HEK293 (cell line): Measurements from ENCODE around the gene MIF4GD.

ENCODE experiments used
- CTCF ChIA-PET: fragments of 350-600 bp; formaldehyde crosslinking; extraction: SDS; loops from one replicate; lab custom pipeline; 2021; ENCODE audit warnings: antibody characterized with exemption; lab: Yijun Ruan, JAX
- POLR2A ChIA-PET: fragments of 300-600 bp; formaldehyde crosslinking; extraction: SDS; loops from one replicate; lab custom pipeline; 2020; ENCODE audit warnings: antibody characterized with exemption, inconsistent platforms; lab: Yijun Ruan, JAX
- H3K27ac ChIP-seq: fragments of 200-500 bp; sonication (Bioruptor generic); 2 replicates; pipeline ENCODE4 v1.5.1; 2014; ENCODE audit warnings: low read depth, low read length, control low read depth, inconsistent platforms; ENCODE audit errors: extremely low read depth
- H3K36me3 ChIP-seq, 2 experiments: fragments of 200-500 bp in 1 of 2; sonication (Bioruptor generic) in 1 of 2; 1 replicate in 1 of 2; 2 replicates in 1 of 2; pipeline ENCODE4 v1.5.1; 2014 to 2017; ENCODE audit warnings: inconsistent platforms in 2 of 2, low read length in 2 of 2; ENCODE audit not compliant: control insufficient read depth in 2 of 2, insufficient read depth in 1 of 2
- H3K4me1 ChIP-seq: fragments of 200-500 bp; sonication (Bioruptor generic); 2 replicates; pipeline ENCODE4 v1.5.1; 2014; ENCODE audit warnings: mild to moderate bottlenecking, low read length, inconsistent platforms; ENCODE audit not compliant: control insufficient read depth, insufficient read depth
- H3K4me3 ChIP-seq: 2 replicates; pipeline ENCODE4 v1.5.1; 2011; ENCODE audit warnings: low read depth, mild to moderate bottlenecking, control low read depth, low read length, moderate library complexity
- H3K9me3 ChIP-seq: fragments of 200-500 bp; sonication (Bioruptor generic); 2 replicates; pipeline ENCODE4 v1.5.1; 2014; ENCODE audit warnings: low read depth, low read length, inconsistent platforms; ENCODE audit not compliant: control insufficient read depth, insufficient read depth
- GFI1B ChIP-seq: fragments of 450-650 bp; formaldehyde crosslinking; IDR thresholded peaks from 2 replicates; pipeline ENCODE4 v1.5.1; 2016; ENCODE audit warnings: missing biosample characterization, missing genetic modification characterization
- GLIS2 ChIP-seq: fragments of 450-650 bp; formaldehyde crosslinking; IDR thresholded peaks from 2 replicates; pipeline ENCODE4 v1.5.1; 2016; ENCODE audit warnings: missing biosample characterization, missing genetic modification characterization
- MZF1 ChIP-seq: fragments of 450-650 bp; formaldehyde crosslinking; IDR thresholded peaks from 2 replicates; pipeline ENCODE4 v1.5.1; 2017; ENCODE audit warnings: missing biosample characterization, missing genetic modification characterization, borderline replicate concordance
- PRDM1 ChIP-seq: fragments of 450-650 bp; formaldehyde crosslinking; IDR thresholded peaks from 2 replicates; pipeline ENCODE4; 2016; ENCODE audit warnings: missing biosample characterization, missing genetic modification characterization
- SP3 ChIP-seq: fragments of 450-650 bp; formaldehyde crosslinking; IDR thresholded peaks from 2 replicates; pipeline ENCODE4 v1.5.1; 2016; ENCODE audit warnings: missing biosample characterization, missing genetic modification characterization
- ZBTB44 ChIP-seq: fragments of 450-650 bp; IDR thresholded peaks from 2 replicates; pipeline ENCODE4 v1.5.1; 2018; ENCODE audit warnings: missing biosample characterization, mild to moderate bottlenecking, missing genetic modification characterization
- ZBTB8A ChIP-seq: fragments of 450-650 bp; formaldehyde crosslinking; IDR thresholded peaks from 2 replicates; pipeline ENCODE4 v1.5.1; 2016; ENCODE audit warnings: missing biosample characterization, missing genetic modification characterization
- ZFHX2 ChIP-seq: fragments of 450-650 bp; formaldehyde crosslinking; conservative IDR thresholded peaks from 2 replicates; pipeline ENCODE4 v1.5.1; 2016; ENCODE audit warnings: missing biosample characterization, missing genetic modification characterization
- ZFP37 ChIP-seq: fragments of 450-650 bp; formaldehyde crosslinking; IDR thresholded peaks from 2 replicates; pipeline ENCODE4 v1.5.1; 2016; ENCODE audit warnings: missing biosample characterization, missing genetic modification characterization
- ZNF184 ChIP-seq: fragments of 450-650 bp; IDR thresholded peaks from 2 replicates; pipeline ENCODE4 v1.5.1; 2018; ENCODE audit warnings: missing biosample characterization, mild to moderate bottlenecking, missing genetic modification characterization
- ZNF366 ChIP-seq: fragments of 450-650 bp; formaldehyde crosslinking; conservative IDR thresholded peaks from 2 replicates; pipeline ENCODE4 v1.5.1; 2016; ENCODE audit warnings: missing biosample characterization, missing genetic modification characterization
- ZNF518A ChIP-seq: fragments of 450-650 bp; formaldehyde crosslinking; conservative IDR thresholded peaks from 2 replicates; pipeline ENCODE4 v1.5.1; 2016; ENCODE audit warnings: low read depth, missing biosample characterization, missing genetic modification characterization
- ZNF530 ChIP-seq: fragments of 450-650 bp; formaldehyde crosslinking; IDR thresholded peaks from 2 replicates; pipeline ENCODE4 v1.5.1; 2016; ENCODE audit warnings: low read depth, missing biosample characterization, missing genetic modification characterization
- ZNF76 ChIP-seq: fragments of 450-650 bp; formaldehyde crosslinking; IDR thresholded peaks from 2 replicates; pipeline ENCODE4; 2016; ENCODE audit warnings: low read depth, missing biosample characterization, missing genetic modification characterization, borderline replicate concordance
- ZSCAN30 ChIP-seq: fragments of 450-650 bp; IDR thresholded peaks from 2 replicates; pipeline ENCODE4 v1.5.1; 2018; ENCODE audit warnings: missing biosample characterization, mild to moderate bottlenecking, missing genetic modification characterization, moderate library complexity
- TF ChIP-seq, protein P1 (sequence below): fragments of 450-650 bp; formaldehyde crosslinking; IDR thresholded peaks from 2 replicates; pipeline ENCODE4; 2016; ENCODE audit warnings: missing biosample characterization, missing genetic modification characterization
- TF ChIP-seq, protein P2 (sequence below): fragments of 450-650 bp; formaldehyde crosslinking; IDR thresholded peaks from 2 replicates; pipeline ENCODE4 v1.5.1; 2016; ENCODE audit warnings: missing biosample characterization, missing genetic modification characterization

MIF4GD gene, protein sequence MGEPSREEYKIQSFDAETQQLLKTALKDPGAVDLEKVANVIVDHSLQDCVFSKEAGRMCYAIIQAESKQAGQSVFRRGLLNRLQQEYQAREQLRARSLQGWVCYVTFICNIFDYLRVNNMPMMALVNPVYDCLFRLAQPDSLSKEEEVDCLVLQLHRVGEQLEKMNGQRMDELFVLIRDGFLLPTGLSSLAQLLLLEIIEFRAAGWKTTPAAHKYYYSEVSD

GRCh38 chr17:75270966-75271232 is at the start of gene MIF4GD:
Gene MIF4GD, minus strand, starts transcription at chr17:75271231. Its CDS starts 1,036 bp downstream, at chr17:75270195.
- Histone ChIP-seq H3K9me3 (no peaks in the 10 kb centered on the region), H3K27ac (peak within 1 kb of the TSS; percentile 94), H3K4me3 (peak within 1 kb of the TSS; percentile 78), H3K36me3 (peaks cover 8 to 49% of the 10 kb centered on the region in 2 experiments), H3K4me1 (peaks cover 9% of the 10 kb centered on the region; the same call in 1 of the 2 replicates)
- CTCF ChIA-PET: interaction anchor here (0.6 to 5.1 kb wide), 55 partner anchors 8 to 479 kb away, joined by 3 to 61 read pairs (median 4); partner anchors contain the start of genes GGA3, MRPS7, NT5C and NUP85
- POLR2A ChIA-PET: interaction anchor here (0.6 to 6.6 kb wide), 23 partner anchors 9 to 398 kb away, joined by 3 to 111 read pairs (median 5); partner anchors contain the start of genes FDXR, GGA3, GRB2 and MRPS7
- TF ChIP-seq ZFHX2 (tag by site-specific recombination) (0 out of 2 replicates have a peak, but pooled peaks have one; percentile 28), ZSCAN30 (tag by site-specific recombination) (no peak), GLIS2 (tag by site-specific recombination) (peak; percentile 54), ZBTB8A (tag by site-specific recombination) (peak; percentile 20; the same call in 1 of the 2 replicates)

GRCh38 chr17:75319904-75320691 is 49.1 kb upstream of the MIF4GD start:
- Histone ChIP-seq H3K36me3 (peaks cover 22 to 46% of the 10 kb centered on the region in 2 experiments), H3K4me3 (no peak overlapping the region), H3K4me1 (peaks cover 5% of the 10 kb centered on the region), H3K9me3 (no peaks in the 10 kb centered on the region), H3K27ac (no peak overlapping the region)
- TF ChIP-seq SP3 (tag by site-specific recombination): no peak
- TF ChIP-seq ZFP37 (tag by site-specific recombination): no peak
- TF ChIP-seq, protein P1, sequence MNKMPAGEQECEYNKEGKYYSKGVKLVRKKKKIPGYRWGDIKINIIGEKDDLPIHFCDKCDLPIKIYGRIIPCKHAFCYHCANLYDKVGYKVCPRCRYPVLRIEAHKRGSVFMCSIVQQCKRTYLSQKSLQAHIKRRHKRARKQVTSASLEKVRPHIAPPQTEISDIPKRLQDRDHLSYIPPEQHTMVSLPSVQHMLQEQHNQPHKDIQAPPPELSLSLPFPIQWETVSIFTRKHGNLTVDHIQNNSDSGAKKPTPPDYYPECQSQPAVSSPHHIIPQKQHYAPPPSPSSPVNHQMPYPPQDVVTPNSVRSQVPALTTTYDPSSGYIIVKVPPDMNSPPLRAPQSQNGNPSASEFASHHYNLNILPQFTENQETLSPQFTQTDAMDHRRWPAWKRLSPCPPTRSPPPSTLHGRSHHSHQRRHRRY: no peak
- TF ChIP-seq GFI1B: no peak
- TF ChIP-seq ZNF366 (tag by site-specific recombination): 0 out of 2 replicates have a peak, but pooled peaks have one; percentile 13
- ChIA-PET CTCF (interaction anchor here (0.7 to 4.9 kb wide), 4 partner anchors 24 to 92 kb away, joined by 3 to 41 read pairs (median 6); no protein-coding TSS in a partner anchor), POLR2A (interaction anchor here (1.1 to 1.8 kb wide), 2 partner anchors 31 to 73 kb away, joined by 4 to 5 read pairs; partner anchors contain the start of gene SLC25A19)

GRCh38 chr17:75318615-75319222 is 47.7 kb upstream of the MIF4GD start:
- ChIA-PET POLR2A (interaction anchor here (1.1 to 1.8 kb wide), 2 partner anchors 29 to 74 kb away, joined by 4 to 5 read pairs; partner anchors contain the start of gene SLC25A19), CTCF (interaction anchor here (0.6 to 4.9 kb wide), 6 partner anchors 31 to 335 kb away, joined by 3 to 41 read pairs (median 3); no protein-coding TSS in a partner anchor)
- Histone ChIP-seq H3K27ac (no peak overlapping the region), H3K9me3 (no peaks in the 10 kb centered on the region), H3K36me3 (peaks cover 18 to 46% of the 10 kb centered on the region in 2 experiments), H3K4me1 (peaks cover 5% of the 10 kb centered on the region), H3K4me3 (no peak overlapping the region)
- TF ChIP-seq ZNF518A: no peak
- no peak for TF ChIP-seq MZF1 (tag by site-specific recombination)
- TF ChIP-seq ZNF530 (tag by site-specific recombination): no peak
- TF ChIP-seq, protein P2, sequence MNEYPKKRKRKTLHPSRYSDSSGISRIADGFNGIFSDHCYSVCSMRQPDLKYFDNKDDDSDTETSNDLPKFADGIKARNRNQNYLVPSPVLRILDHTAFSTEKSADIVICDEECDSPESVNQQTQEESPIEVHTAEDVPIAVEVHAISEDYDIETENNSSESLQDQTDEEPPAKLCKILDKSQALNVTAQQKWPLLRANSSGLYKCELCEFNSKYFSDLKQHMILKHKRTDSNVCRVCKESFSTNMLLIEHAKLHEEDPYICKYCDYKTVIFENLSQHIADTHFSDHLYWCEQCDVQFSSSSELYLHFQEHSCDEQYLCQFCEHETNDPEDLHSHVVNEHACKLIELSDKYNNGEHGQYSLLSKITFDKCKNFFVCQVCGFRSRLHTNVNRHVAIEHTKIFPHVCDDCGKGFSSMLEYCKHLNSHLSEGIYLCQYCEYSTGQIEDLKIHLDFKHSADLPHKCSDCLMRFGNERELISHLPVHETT (tag by site-specific recombination): no peak
- TF ChIP-seq ZNF76 (tag by site-specific recombination): no peak
- no peak for TF ChIP-seq ZNF184
- TF ChIP-seq ZBTB44 (tag by site-specific recombination): no peak
- TF ChIP-seq PRDM1 (tag by site-specific recombination): 0 out of 2 replicates have a peak, but pooled peaks have one; percentile 42
- TF ChIP-seq, all 188 proteins: peak for 1
